Astrocyte (in vitro differentiated cells and primary cell): ENCODE data around the gene ITPKA. TPM values are rescaled to one million over a fixed set of nuclear protein-coding genes. Genes with fewer than 3 reads are reported as not detected.

Experiments
- DNase-seq: peaks from one replicate; pipeline ENCODE4 v3.0.0-alpha.2; 2010; ENCODE audit warnings: low read depth
- FAIRE-seq: peaks from 2 replicates; lab custom pipeline; 2011; peaks lifted over from hg19 to GRCh38; lab: Jason Lieb, UNC
- H2AFZ ChIP-seq: 2 replicates; pipeline ENCODE4 v1.6.0; 2012; ENCODE audit warnings: low read depth, low read length, inconsistent platforms
- H3K27ac ChIP-seq: 2 replicates; pipeline ENCODE4 v1.5.1; 2011; ENCODE audit warnings: low read depth, low read length, inconsistent platforms
- H3K27me3 ChIP-seq: 2 replicates; pipeline ENCODE4 v1.6.0; 2011; ENCODE audit warnings: low read length, inconsistent platforms; ENCODE audit not compliant: insufficient read depth
- H3K36me3 ChIP-seq: 2 replicates; pipeline ENCODE4 v1.5.1; 2011; ENCODE audit warnings: low read length, inconsistent platforms; ENCODE audit not compliant: insufficient read depth
- H3K4me1 ChIP-seq: 2 replicates; pipeline ENCODE4 v1.5.1; 2011; ENCODE audit warnings: low read length, inconsistent platforms; ENCODE audit not compliant: insufficient read depth
- H3K4me2 ChIP-seq: 2 replicates; pipeline ENCODE4 v1.6.0; 2012; ENCODE audit warnings: low read length, inconsistent platforms
- H3K4me3 ChIP-seq: 2 replicates; pipeline ENCODE4 v1.5.1; 2011; ENCODE audit warnings: low read depth, mild to moderate bottlenecking, low read length, inconsistent platforms; ENCODE audit not compliant: insufficient read depth
- H3K79me2 ChIP-seq: 2 replicates; pipeline ENCODE4 v1.6.0; 2012; ENCODE audit warnings: mild to moderate bottlenecking, low read length, inconsistent platforms; ENCODE audit not compliant: insufficient read depth
- H3K9ac ChIP-seq: 2 replicates; pipeline ENCODE4 v1.6.0; 2012; ENCODE audit warnings: mild to moderate bottlenecking, low read length, inconsistent platforms
- H3K9me3 ChIP-seq: 2 replicates; pipeline ENCODE4 v1.5.1; 2012; ENCODE audit warnings: low read depth, mild to moderate bottlenecking, low read length, inconsistent platforms; ENCODE audit not compliant: insufficient read depth
- H4K20me1 ChIP-seq: 2 replicates; pipeline ENCODE4 v1.6.0; 2012; ENCODE audit warnings: low read length, inconsistent platforms; ENCODE audit not compliant: insufficient read depth
- H3K27ac Mint-ChIP-seq: one replicate; pipeline ENCODE4 v1.8.0; 2021; ENCODE audit warnings: mild to moderate bottlenecking, mixed read lengths; ENCODE audit not compliant: unreplicated experiment
- H3K27me3 Mint-ChIP-seq: one replicate; pipeline ENCODE4 v1.8.0; 2021; ENCODE audit warnings: low read depth, mixed read lengths; ENCODE audit not compliant: unreplicated experiment
- H3K36me3 Mint-ChIP-seq: one replicate; pipeline ENCODE4 v1.8.0; 2021; ENCODE audit warnings: low read depth, mixed read lengths; ENCODE audit not compliant: unreplicated experiment
- H3K4me1 Mint-ChIP-seq: one replicate; pipeline ENCODE4 v1.8.0; 2021; ENCODE audit warnings: low read depth, mixed read lengths; ENCODE audit not compliant: unreplicated experiment
- H3K4me3 Mint-ChIP-seq: one replicate; pipeline ENCODE4 v1.8.0; 2021; ENCODE audit warnings: mild to moderate bottlenecking, moderate library complexity, mixed read lengths; ENCODE audit not compliant: unreplicated experiment
- H3K9me3 Mint-ChIP-seq: one replicate; pipeline ENCODE4 v1.8.0; 2021; ENCODE audit warnings: mild to moderate bottlenecking, mixed read lengths; ENCODE audit not compliant: unreplicated experiment
- CTCF ChIP-seq: IDR thresholded peaks from 2 replicates; pipeline ENCODE4 v1.5.1; 2011; ENCODE audit warnings: low read depth, mild to moderate bottlenecking, inconsistent platforms, low read length, moderate library complexity; ENCODE audit not compliant: insufficient read depth
- EZH2 ChIP-seq: IDR thresholded peaks from 2 replicates; pipeline ENCODE4 v1.6.1; 2012; ENCODE audit warnings: mild to moderate bottlenecking, low read length, inconsistent platforms; ENCODE audit not compliant: insufficient read depth
- total RNA-seq: library from RNA; stranded (reverse); gene quantifications from 2 replicates; pipeline ENCODE4 v1.2.1, GENCODE V29; 2021

Gene ITPKA
- total RNA-seq, 1 donor from 2014 or later, result 1.2 TPM

- no peak overlapping the region for H2AFZ ChIP-seq
- Mint-ChIP-seq H3K4me1 (no peaks in the 10 kb centered on the region), H3K36me3 (peaks cover 18% of the 10 kb centered on the region), H3K27ac (no peak overlapping the region), H3K27me3 (no peaks in the 10 kb centered on the region), H3K4me3 (no peak overlapping the region), H3K9me3 (no peaks in the 10 kb centered on the region)
- no peaks in the 10 kb centered on the region for H3K4me1 ChIP-seq
- no peaks in the 10 kb centered on the region for H3K9me3 ChIP-seq
- H3K79me2 ChIP-seq, result peaks cover 2% of the 10 kb centered on the region
- H3K27ac ChIP-seq, result no peak overlapping the region
- H3K27me3 ChIP-seq, result no peaks in the 10 kb centered on the region
- H3K4me3 ChIP-seq, result no peak overlapping the region
- no peak overlapping the region for H3K9ac ChIP-seq
- H4K20me1 ChIP-seq, result peaks cover 24% of the 10 kb centered on the region
- peaks cover 13% of the 10 kb centered on the region for H3K36me3 ChIP-seq
- TF ChIP-seq CTCF, result no peak
- TF ChIP-seq EZH2, result no peak
- DNase-seq (no peak), FAIRE-seq (no peak)
- H3K4me2 ChIP-seq, result no peak overlapping the region
These were observed 31.4 kb upstream of the ITPKA start for GRCh38 chr15:41462084-41462795.

- Histone ChIP-seq H3K9me3 (no peaks in the 10 kb centered on the region), H3K4me3 (no peak overlapping the region), H3K79me2 (peaks cover 2% of the 10 kb centered on the region), H2AFZ (no peak overlapping the region), H3K27me3 (no peaks in the 10 kb centered on the region), H3K4me2 (no peak overlapping the region), H4K20me1 (peaks cover 24% of the 10 kb centered on the region), H3K9ac (no peak overlapping the region), H3K36me3 (peaks cover 2% of the 10 kb centered on the region), H3K27ac (no peak overlapping the region), H3K4me1 (no peaks in the 10 kb centered on the region)
- FAIRE-seq, result no peak
- no peak for TF ChIP-seq CTCF
- no peaks in the 10 kb centered on the region for H3K9me3 Mint-ChIP-seq
- H3K27ac Mint-ChIP-seq, result no peak overlapping the region
- H3K4me1 Mint-ChIP-seq, result no peaks in the 10 kb centered on the region
- DNase-seq, result no peak
- no peaks in the 10 kb centered on the region for H3K27me3 Mint-ChIP-seq
- H3K4me3 Mint-ChIP-seq, result no peak overlapping the region
- peaks cover 18% of the 10 kb centered on the region for H3K36me3 Mint-ChIP-seq
These were observed 28.6 kb upstream of the ITPKA start for GRCh38 chr15:41464889-41465580.
